HFF-Myc (cell line): ENCODE results near the gene OR5M3.

Experiments
- DNase-seq: peaks from one replicate; pipeline ENCODE4 v3.0.0-alpha.2; 2011; ENCODE audit warnings: low read depth; ENCODE audit errors: extremely low read depth
- H3K4me3 ChIP-seq: replicated peaks from 2 replicates; pipeline ENCODE4 v1.5.1; 2011; ENCODE audit warnings: low read depth, mild to moderate bottlenecking, control low read depth, low read length
- CTCF ChIP-seq: IDR thresholded peaks from 2 replicates; pipeline ENCODE4 v1.5.1; 2012; ENCODE audit warnings: mild to moderate bottlenecking, low read depth, low read length, control low read depth; ENCODE audit errors: missing control alignments

Gene OR5M3

GRCh38 chr11:56486801-56487200 is 13.6 kb upstream of the OR5M3 start:
- TF ChIP-seq CTCF, result no peak
- H3K4me3 ChIP-seq, result no peak overlapping the region
- DNase-seq, result no peak

GRCh38 chr11:56474729-56475235 is 1.6 kb upstream of the OR5M3 start:
- no peak for TF ChIP-seq CTCF
- DNase-seq, result no peak
- no peak overlapping the region for H3K4me3 ChIP-seq

GRCh38 chr11:56457076-56457475 is 16.1 kb downstream of the OR5M3 start:
- TF ChIP-seq CTCF, result no peak
- no peak for DNase-seq
- H3K4me3 ChIP-seq, result no peak overlapping the region

GRCh38 chr11:56453521-56453920 is 19.6 kb downstream of the OR5M3 start:
- TF ChIP-seq CTCF, result no peak
- DNase-seq, result no peak
- H3K4me3 ChIP-seq, result no peak overlapping the region
